Upper lobe of left lung (tissue), 6 donors: Measurements from ENCODE around the gene COX6B1. TPM values are rescaled to one million over a fixed set of nuclear protein-coding genes. Genes with fewer than 3 reads are reported as not detected.
A peak's percentile ranks its signal among the peaks of the same experiment; 100 is the strongest.

Experiments used
- ATAC-seq, 2 donors: fragments of 200-7000 bp; cut with Tn5 transposase; one replicate each; pipeline ENCODE4 v1.9.1; 2022; ENCODE audit warnings: mild to moderate bottlenecking in 2 of 2, moderate library complexity in 2 of 2; ENCODE audit not compliant: low FRiP score in 2 of 2
- DNase-seq, 2 donors: peaks; one replicate each; pipeline ENCODE4 v3.0.0-alpha.2; 2019 to 2020
- H3K27ac ChIP-seq, 4 donors: fragments of 200-600 bp; sonication (generic); one replicate each; pipeline ENCODE4 v1.5.1; 2016 to 2019
- H3K27me3 ChIP-seq, 4 donors: fragments of 200-600 bp; sonication (generic); one replicate each; pipeline ENCODE4 v1.5.1; 2017 to 2019
- H3K36me3 ChIP-seq, 4 donors: fragments of 200-600 bp; sonication (generic); one replicate each; pipeline ENCODE4 v1.5.1; 2016 to 2019
- H3K4me1 ChIP-seq, 4 donors: fragments of 200-600 bp; sonication (generic); one replicate each; pipeline ENCODE4 v1.5.1; 2018 to 2019
- H3K4me3 ChIP-seq, 4 donors: fragments of 200-600 bp; sonication (generic); one replicate each; pipeline ENCODE4 v1.5.1; 2017 to 2019; ENCODE audit warnings: mild to moderate bottlenecking in 2 of 4, moderate library complexity in 1 of 4
- H3K9me3 ChIP-seq, 4 donors: fragments of 200-600 bp; sonication (generic); one replicate each; pipeline ENCODE4 v1.5.1; 2018 to 2019
- CTCF ChIP-seq, 6 experiments: fragments of 450-650 bp in 4 of 6; fragments of 200-600 bp in 2 of 6; sonication (generic) in 2 of 6; IDR thresholded peaks; one replicate each; pipeline ENCODE4 v1.5.1; 2016 to 2019; ENCODE audit warnings: antibody characterized with exemption in 6 of 6
- EP300 ChIP-seq, 4 donors: sonication (generic); formaldehyde crosslinking; IDR thresholded peaks; one replicate each; pipeline ENCODE4 v1.5.1; 2017; ENCODE audit warnings: antibody characterized with exemption in 4 of 4, control low read depth in 2 of 4
- POLR2A ChIP-seq, 4 donors: fragments of 450-650 bp; IDR thresholded peaks; one replicate each; pipeline ENCODE4 v1.5.1; 2016 to 2017; ENCODE audit warnings: antibody characterized with exemption in 4 of 4, mild to moderate bottlenecking in 2 of 4
- POLR2AphosphoS5 ChIP-seq, 2 donors: sonication (generic); formaldehyde crosslinking; IDR thresholded peaks; one replicate each; pipeline ENCODE4 v1.5.1; 2017; ENCODE audit warnings: antibody characterized with exemption in 2 of 2
- WGBS, 2 donors: methylation state at CpG; one replicate each; pipeline ENCODE4 v1.1.5; 2017 to 2018; 5-methylcytosine and 5-hydroxymethylcytosine counted together
- total RNA-seq, 6 donors: library from RNA; depleted of rRNA in 4 of 6; stranded (reverse); fragments of >200 nt in 4 of 6; gene quantifications; one replicate each; pipeline versions ENCODE4 v1.1.0 to v1.2.1, GENCODE V29; 2016 to 2021
- donor health status: DM: no; HTN: no; CAD: no; lungs with moderate emphysema.
- donor health status: DM: no; HTN: yes; CAD: no; lungs with severe emphysema.

Gene COX6B1
- total RNA-seq, 6 donors from 2014 or later: 90.1 to 290 (median 235) TPM

- H3K4me1 ChIP-seq: peaks cover 13 to 22% (median 18%) of the 10 kb centered on the region in 4 donors
- WGBS, 2 donors: 64 to 74% methylated on average over 6 of the region's 6 CpGs
- no peaks in the 10 kb centered on the region for H3K27me3 ChIP-seq
- ATAC-seq (no peak), DNase-seq (no peak)
- peaks cover 21 to 41% (median 39%) of the 10 kb centered on the region in 4 donors for H3K36me3 ChIP-seq
- H3K4me3 ChIP-seq: no peak overlapping the region
- H3K27ac ChIP-seq: no peak overlapping the region
- no peaks in the 10 kb centered on the region for H3K9me3 ChIP-seq
- TF ChIP-seq CTCF (IDR thresholded peaks at IDR 0.05): no peak
- no peak for TF ChIP-seq POLR2A (IDR thresholded peaks at IDR 0.05)
- no peak for TF ChIP-seq EP300 (IDR thresholded peaks at IDR 0.05)
- no peak for TF ChIP-seq POLR2AphosphoS5 (IDR thresholded peaks at IDR 0.05)
Measured at GRCh38 chr19:35639321-35639639, 8.8 kb upstream of the COX6B1 start.

- peaks cover 16 to 35% (median 33%) of the 10 kb centered on the region in 4 donors for H3K36me3 ChIP-seq
- no peaks in the 10 kb centered on the region for H3K27me3 ChIP-seq
- TF ChIP-seq POLR2A (IDR thresholded peaks at IDR 0.05) (no peak), EP300 (IDR thresholded peaks at IDR 0.05) (no peak), CTCF (IDR thresholded peaks at IDR 0.05) (no peak), POLR2AphosphoS5 (IDR thresholded peaks at IDR 0.05) (no peak)
- no peak for DNase-seq
- no peak for ATAC-seq
- H3K4me3 ChIP-seq: no peak overlapping the region
- no peaks in the 10 kb centered on the region for H3K9me3 ChIP-seq
- WGBS, 2 donors: 84 to 91% methylated on average over 7 to 8 of the region's 8 CpGs
- peaks cover 16 to 28% (median 22%) of the 10 kb centered on the region in 4 donors for H3K4me1 ChIP-seq
- H3K27ac ChIP-seq: no peak overlapping the region
Measured at GRCh38 chr19:35639863-35640262, 8.3 kb upstream of the COX6B1 start.

- Histone ChIP-seq H3K9me3 (no peaks in the 10 kb centered on the region), H3K36me3 (peaks cover 11 to 17% (median 16%) of the 10 kb centered on the region in 4 donors), H3K4me3 (peak within 1 kb of the TSS in 1 of 4 donors; percentile 2), H3K4me1 (peaks cover 23 to 34% (median 30%) of the 10 kb centered on the region in 4 donors), H3K27me3 (no peaks in the 10 kb centered on the region), H3K27ac (peak within 1 kb of the TSS in 1 of 4 donors; percentile 13)
- ATAC-seq (no peak), DNase-seq (peak; percentile 26 to 70)
- WGBS, 2 donors: 19 to 27% methylated on average over 16 to 28 of the region's 28 CpGs
- TF ChIP-seq CTCF (IDR thresholded peaks at IDR 0.05) (no peak), EP300 (IDR thresholded peaks at IDR 0.05) (no peak), POLR2AphosphoS5 (IDR thresholded peaks at IDR 0.05) (no peak), POLR2A (IDR thresholded peaks at IDR 0.05) (no peak)
Measured at GRCh38 chr19:35641515-35642151, 6.5 kb upstream of the COX6B1 start, which contains the start of gene ETV2. Gene ETV2, plus strand, starts transcription at chr19:35641745. Its CDS starts 716 bp downstream, at chr19:35642461.

GRCh38 chr19:35642312-35642711, 5.8 kb upstream of the COX6B1 start:
- peaks cover 6 to 11% (median 9%) of the 10 kb centered on the region in 4 donors for H3K36me3 ChIP-seq
- peaks cover 23 to 35% (median 30%) of the 10 kb centered on the region in 4 donors for H3K4me1 ChIP-seq
- ATAC-seq: no peak
- no peak for DNase-seq
- no peaks in the 10 kb centered on the region for H3K27me3 ChIP-seq
- H3K27ac ChIP-seq: peak overlapping the region in 1 of 4 donors; percentile 13
- no peak for TF ChIP-seq EP300 (IDR thresholded peaks at IDR 0.05)
- TF ChIP-seq POLR2A (IDR thresholded peaks at IDR 0.05): no peak
- TF ChIP-seq POLR2AphosphoS5 (IDR thresholded peaks at IDR 0.05): no peak
- no peak for TF ChIP-seq CTCF (IDR thresholded peaks at IDR 0.05)
- no peak overlapping the region for H3K4me3 ChIP-seq
- no peaks in the 10 kb centered on the region for H3K9me3 ChIP-seq
- WGBS, 2 donors: 74 to 83% methylated on average over 9 to 10 of the region's 10 CpGs
